ENCODE results near the gene ST8SIA5.

DNA sequence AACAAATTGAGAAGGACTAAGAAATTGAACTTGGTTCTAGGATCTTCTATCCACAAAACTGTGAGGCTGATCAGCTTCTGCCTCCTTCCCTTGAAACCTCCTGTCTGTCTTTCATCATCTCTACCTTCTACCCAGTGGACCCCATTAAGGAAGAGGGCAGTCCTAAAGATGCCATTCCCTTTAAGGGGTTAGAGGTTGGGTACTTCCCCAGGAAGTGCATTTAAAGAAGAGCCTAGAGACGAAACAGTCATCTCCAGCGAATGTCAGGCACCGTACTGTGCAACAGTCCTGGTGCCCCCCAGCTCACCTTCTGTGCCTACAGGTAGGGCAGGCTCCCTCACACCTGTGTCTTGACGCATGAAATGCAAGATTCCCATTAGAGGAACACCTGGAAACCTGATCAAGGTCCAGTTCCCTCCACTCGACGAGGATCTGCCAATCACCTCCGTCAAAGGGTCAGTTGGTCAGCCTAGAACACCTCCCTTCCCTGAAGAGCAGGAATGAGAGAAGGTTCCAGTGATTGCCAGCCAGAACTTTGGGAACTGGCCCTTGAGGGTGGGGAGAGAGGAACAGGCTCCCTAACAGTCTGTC, 120.7 kb downstream of the ST8SIA5 start:
- TF ChIP-seq ZNF8 (CRISPR knock-in tag; IDR thresholded peaks at IDR 0.05) (no peak), CSDC2 (CRISPR knock-in tag; IDR thresholded peaks at IDR 0.05) (no peak), ZFP3 (CRISPR knock-in tag; IDR thresholded peaks at IDR 0.05) (no peak), ISL1 (CRISPR knock-in tag; IDR thresholded peaks at IDR 0.05) (no peak), ZFP30 (CRISPR knock-in tag; IDR thresholded peaks at IDR 0.05) (no peak), ARNTL (CRISPR knock-in tag; IDR thresholded peaks at IDR 0.05; ENCODE audit: borderline replicate concordance, low read depth) (no peak), SNAI2 (CRISPR knock-in tag; IDR thresholded peaks at IDR 0.05) (no peak), GLIS3 (CRISPR knock-in tag; IDR thresholded peaks at IDR 0.05) (no peak)
- TF ChIP-seq, protein P1, sequence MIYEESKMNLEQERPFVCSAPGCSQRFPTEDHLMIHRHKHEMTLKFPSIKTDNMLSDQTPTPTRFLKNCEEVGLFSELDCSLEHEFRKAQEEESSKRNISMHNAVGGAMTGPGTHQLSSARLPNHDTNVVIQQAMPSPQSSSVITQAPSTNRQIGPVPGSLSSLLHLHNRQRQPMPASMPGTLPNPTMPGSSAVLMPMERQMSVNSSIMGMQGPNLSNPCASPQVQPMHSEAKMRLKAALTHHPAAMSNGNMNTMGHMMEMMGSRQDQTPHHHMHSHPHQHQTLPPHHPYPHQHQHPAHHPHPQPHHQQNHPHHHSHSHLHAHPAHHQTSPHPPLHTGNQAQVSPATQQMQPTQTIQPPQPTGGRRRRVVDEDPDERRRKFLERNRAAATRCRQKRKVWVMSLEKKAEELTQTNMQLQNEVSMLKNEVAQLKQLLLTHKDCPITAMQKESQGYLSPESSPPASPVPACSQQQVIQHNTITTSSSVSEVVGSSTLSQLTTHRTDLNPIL (CRISPR knock-in tag; IDR thresholded peaks at IDR 0.05; ENCODE audit: low read depth) = no peak
- TF ChIP-seq, protein P2, sequence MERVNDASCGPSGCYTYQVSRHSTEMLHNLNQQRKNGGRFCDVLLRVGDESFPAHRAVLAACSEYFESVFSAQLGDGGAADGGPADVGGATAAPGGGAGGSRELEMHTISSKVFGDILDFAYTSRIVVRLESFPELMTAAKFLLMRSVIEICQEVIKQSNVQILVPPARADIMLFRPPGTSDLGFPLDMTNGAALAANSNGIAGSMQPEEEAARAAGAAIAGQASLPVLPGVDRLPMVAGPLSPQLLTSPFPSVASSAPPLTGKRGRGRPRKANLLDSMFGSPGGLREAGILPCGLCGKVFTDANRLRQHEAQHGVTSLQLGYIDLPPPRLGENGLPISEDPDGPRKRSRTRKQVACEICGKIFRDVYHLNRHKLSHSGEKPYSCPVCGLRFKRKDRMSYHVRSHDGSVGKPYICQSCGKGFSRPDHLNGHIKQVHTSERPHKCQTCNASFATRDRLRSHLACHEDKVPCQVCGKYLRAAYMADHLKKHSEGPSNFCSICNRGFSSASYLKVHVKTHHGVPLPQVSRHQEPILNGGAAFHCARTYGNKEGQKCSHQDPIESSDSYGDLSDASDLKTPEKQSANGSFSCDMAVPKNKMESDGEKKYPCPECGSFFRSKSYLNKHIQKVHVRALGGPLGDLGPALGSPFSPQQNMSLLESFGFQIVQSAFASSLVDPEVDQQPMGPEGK (CRISPR knock-in tag; IDR thresholded peaks at IDR 0.05; ENCODE audit: borderline replicate concordance) = no peak

All from SK-N-SH treated with all-trans-retinoic acid at 6 μM for 48 hours (cell line).